Fibroblast of pulmonary artery (primary cell): Measurements from ENCODE around the gene PTPA.
A peak's percentile ranks its signal among the peaks of the same experiment; 100 is the strongest.

Source experiments
- DNase-seq: peaks from one replicate; pipeline ENCODE4 v3.0.0-alpha.2; 2010; ENCODE audit warnings: low read depth
- H3K4me3 ChIP-seq: replicated peaks from 2 replicates; pipeline ENCODE4 v1.5.1; 2011; ENCODE audit warnings: low read depth, mild to moderate bottlenecking, control low read depth, low read length, moderate library complexity
- TF ChIP-seq, protein P1 (sequence below): IDR thresholded peaks from 2 replicates; pipeline ENCODE4 v1.5.1; 2011; ENCODE audit warnings: mild to moderate bottlenecking, control low read depth, low read length, inconsistent platforms; ENCODE audit errors: missing control alignments

PTPA gene

DNA sequence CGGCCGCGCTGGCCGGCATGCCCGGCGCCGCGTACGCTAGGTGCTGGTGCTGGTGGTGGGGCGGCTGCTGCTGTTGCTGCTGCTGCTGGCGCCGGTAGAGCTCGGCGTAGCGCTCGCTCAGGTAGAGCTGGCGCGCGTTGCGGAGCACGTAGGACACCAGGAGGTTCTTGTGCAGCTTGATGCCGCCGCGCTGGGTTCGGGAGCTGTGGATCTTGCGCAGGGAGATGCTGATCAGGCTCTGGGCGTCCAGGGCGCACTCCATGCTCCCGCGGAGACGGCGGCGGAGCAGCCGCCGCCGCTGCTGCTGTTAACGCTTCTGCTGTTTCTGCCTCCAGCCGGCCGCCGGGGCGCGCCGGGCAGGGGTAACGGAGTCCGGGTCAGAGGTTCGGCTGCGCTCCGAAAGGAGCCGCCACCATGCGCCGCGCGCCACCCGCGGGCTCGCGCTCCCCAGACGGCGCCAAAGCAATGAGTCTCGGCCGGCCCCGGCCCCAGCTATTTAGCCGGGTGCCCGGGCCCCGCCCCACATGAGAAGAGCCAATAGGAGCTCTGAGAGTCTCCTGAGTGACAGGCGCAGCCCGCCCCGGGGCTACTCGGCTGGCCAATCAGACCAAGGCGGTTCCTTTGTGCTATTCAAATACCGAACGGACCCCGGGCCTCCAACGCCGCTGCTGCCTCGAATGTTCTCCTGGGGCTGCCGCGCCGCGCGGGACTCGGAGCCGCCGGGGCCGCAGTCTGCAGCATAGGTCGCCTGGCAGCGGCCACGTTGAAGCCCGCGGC lies 66.8 kb downstream of the PTPA start, which contains the start of gene IER5L:
Gene IER5L (minus strand): TSS at position 471 of the 777 bp plus-strand sequence. CDS start 209 bp downstream, at position 262.
- H3K4me3 ChIP-seq, result peak within 1 kb of the TSS; percentile 88
- DNase-seq, result peak; percentile 96
- TF ChIP-seq, protein P1, sequence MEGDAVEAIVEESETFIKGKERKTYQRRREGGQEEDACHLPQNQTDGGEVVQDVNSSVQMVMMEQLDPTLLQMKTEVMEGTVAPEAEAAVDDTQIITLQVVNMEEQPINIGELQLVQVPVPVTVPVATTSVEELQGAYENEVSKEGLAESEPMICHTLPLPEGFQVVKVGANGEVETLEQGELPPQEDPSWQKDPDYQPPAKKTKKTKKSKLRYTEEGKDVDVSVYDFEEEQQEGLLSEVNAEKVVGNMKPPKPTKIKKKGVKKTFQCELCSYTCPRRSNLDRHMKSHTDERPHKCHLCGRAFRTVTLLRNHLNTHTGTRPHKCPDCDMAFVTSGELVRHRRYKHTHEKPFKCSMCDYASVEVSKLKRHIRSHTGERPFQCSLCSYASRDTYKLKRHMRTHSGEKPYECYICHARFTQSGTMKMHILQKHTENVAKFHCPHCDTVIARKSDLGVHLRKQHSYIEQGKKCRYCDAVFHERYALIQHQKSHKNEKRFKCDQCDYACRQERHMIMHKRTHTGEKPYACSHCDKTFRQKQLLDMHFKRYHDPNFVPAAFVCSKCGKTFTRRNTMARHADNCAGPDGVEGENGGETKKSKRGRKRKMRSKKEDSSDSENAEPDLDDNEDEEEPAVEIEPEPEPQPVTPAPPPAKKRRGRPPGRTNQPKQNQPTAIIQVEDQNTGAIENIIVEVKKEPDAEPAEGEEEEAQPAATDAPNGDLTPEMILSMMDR, result no peak

DNA sequence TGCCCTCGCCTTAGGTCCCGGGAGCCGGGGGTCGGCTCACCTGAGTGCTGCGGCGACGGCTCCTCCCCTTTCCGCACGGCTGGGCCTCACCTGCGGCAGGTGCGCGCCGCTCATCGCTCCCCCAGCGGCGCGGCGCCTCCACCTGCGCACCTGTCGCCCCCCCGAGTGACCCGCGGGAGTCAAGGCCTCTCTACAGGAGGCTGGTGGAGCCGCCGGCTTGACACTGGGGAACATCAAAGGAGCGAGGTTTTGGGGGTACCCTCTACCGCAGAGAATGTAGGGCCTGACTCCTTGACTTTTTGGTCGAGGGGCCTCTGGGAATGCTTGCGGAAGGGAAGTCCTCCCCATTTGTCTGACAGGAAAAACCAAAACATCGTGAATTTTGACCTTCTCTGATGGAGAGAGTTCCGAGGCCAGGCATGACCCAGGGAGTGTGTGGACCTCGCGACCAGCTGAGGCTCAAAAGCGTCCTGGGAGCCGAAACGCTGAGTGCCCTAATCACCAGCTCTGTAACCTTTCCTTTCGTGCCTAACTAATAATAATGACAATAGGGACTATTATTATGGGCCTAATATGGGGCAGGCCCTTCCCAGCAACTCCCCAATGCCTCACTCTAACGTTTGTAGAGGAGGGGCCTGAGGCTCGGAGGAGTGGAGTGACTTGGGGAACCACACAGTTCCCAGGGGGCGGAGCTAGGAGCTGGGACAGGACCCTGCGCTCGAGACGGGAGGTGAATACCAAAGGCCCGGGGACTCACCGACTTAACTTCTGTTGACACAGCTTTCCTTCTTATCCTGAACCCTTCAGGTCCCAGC lies 67.6 kb downstream of the PTPA start:
- DNase-seq, result no peak
- TF ChIP-seq, protein P1, result no peak
- no peak overlapping the region for H3K4me3 ChIP-seq

DNA sequence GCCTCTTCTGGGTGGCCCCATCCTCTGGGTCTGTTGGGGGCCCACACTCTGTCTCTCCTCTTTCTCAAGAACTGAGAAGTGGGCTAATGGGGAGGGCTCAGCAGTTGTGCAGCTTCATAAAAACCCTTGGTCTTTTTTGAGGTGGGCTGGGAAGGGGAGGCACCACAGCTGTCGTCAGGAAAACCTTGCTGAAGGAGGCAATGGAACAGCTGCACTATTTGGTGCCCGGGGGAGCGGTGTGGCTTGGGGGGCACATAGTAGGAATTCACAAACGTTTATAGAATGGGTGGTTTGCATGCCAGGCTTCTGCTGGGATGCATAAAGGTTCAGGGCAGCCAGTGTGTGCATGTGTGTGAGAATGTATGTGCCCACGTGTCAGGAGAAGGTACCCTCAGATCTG lies 70.0 kb downstream of the PTPA start:
- H3K4me3 ChIP-seq, result no peak overlapping the region
- no peak for DNase-seq
- TF ChIP-seq, protein P1, result no peak

DNA sequence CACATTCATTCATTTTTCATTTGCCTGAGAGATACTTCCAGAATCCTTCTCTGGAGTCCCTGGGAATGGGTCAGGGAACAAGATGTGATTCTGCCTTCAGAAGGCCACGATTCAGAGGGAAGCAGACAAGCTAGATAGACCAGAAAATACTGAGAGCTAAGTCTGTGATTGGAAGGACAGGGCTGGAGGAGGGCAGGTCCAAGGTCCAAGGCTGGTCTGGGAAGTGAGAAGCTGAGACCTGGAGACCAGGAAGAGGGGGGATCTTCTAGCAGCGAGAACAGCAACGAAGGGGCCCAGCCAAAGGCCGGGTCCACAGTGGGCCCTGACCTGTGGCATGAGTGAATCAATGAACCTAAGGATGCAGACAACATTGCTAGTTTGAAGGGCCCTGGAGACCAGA lies 70.9 kb downstream of the PTPA start:
- no peak overlapping the region for H3K4me3 ChIP-seq
- TF ChIP-seq, protein P1, result no peak
- DNase-seq, result no peak

DNA sequence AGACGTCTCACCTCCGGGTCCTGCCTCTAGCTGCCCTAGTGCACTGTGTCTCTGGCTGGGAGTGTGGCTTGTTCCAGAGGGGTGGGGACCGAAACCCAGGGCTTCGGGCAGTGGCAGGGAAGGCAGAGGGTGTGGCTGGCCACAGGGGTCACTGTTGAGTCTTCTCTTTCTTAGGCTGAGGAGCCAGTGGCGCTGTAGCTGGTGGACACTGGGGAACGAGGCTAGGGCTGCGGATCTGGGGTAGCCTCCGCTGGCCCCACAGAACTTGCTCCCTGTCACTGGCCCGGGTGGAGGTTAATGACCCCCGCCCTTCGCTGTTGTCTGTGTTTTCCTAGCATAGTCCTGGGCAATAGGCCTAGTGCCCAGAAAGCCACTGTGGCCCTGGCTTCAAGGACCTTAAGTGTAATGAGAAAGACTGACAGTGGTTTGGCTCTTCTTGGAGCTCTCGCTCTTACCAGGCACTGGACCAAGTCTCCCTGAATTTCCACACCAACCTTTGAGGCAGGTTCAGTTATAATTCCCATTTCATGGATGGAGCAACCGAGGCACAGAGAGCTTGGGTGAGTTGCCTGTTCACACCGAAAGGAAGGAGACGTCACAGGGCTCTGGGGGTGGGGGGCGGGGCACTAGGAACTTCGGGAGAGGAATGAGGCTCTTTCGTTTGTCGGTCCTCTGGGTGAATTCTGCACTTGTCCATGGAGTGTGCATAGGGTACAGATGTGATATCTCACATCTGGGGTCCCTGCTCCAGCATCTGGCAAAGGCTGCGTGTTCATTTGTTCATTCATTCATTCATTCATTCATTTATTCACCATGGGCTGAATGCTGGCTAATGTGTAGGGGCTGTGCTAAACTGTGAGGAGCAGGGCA lies 71.6 kb downstream of the PTPA start:
- DNase-seq, result no peak
- H3K4me3 ChIP-seq, result no peak overlapping the region

More for the DNA sequence above, 71.6 kb downstream of the PTPA start:
- TF ChIP-seq, protein P1, result peak; percentile 41
